Hypothalamus (tissue), 51 donors: ENCODE data around the gene FAM131C.

Experiments used
- DNase-seq, 51 donors: peaks; one replicate each; lab custom pipeline; 2025; lab: John Stamatoyannopoulos, UW

FAM131C gene, protein sequence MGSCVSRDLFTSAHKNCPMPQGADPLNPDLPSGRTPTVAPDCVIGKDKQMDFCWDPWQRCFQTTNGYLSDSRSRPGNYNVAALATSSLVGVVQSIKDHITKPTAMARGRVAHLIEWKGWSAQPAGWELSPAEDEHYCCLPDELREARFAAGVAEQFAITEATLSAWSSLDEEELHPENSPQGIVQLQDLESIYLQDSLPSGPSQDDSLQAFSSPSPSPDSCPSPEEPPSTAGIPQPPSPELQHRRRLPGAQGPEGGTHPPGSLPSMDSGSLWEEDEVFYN

DNA sequence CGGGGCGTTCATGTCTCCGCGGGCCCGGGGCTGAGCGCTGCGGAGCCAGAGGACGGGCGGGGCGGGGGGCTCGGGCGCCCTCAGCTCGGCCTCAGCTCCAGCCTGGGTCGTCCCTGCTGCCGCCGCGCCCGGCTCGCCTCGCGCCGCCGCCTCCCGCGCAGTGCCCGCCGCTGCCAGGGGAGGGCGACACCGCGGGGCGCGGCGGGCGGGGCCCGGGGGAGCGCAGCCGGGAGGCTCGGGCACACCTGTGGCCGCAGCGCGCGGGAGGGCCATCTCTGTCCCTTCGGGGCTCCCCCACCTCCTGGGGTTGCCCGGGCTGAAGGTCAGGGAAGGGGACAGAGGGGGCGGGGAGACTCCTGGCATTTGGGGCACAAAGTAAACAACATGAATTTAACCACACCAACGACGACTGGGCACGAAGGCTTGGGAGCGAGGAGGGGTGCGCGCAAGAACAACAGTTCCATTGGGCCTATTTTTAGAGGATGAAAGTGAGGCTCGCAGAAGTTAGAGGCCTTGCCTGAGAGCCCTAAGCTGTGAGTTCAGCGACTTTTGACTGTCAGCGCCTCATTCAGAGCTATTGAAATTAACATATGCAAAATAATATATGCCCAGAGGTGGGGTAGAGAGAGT is at the start of gene FAM131C:
TSS of gene FAM131C (minus strand) at position 162 of the 630 bp plus-strand sequence. CDS start 209 bp downstream, outside the sequence.
- peak in 15 of 51 donors; percentile 9 to 63 (median 36) for DNase-seq

DNA sequence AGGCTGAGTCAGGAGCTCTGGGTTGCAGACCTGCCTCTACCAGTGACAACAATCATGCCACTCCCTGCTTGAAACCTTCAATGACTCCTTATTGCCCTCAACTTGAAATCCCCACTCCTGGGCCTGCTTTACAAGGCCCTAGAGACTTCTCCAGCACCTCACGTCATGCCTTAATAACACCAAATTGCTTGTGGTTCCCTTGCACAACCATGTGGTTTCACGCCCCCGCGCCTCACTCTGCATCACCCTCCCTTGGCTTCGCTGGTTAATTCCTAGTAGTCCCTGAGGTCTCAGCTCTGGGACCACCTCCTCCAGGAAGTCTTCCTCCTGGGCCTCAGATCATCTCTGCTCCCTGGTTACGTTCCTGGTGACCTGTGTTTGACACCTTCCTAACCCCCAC is 49.5 kb upstream of the FAM131C start:
- no peak for DNase-seq

DNA sequence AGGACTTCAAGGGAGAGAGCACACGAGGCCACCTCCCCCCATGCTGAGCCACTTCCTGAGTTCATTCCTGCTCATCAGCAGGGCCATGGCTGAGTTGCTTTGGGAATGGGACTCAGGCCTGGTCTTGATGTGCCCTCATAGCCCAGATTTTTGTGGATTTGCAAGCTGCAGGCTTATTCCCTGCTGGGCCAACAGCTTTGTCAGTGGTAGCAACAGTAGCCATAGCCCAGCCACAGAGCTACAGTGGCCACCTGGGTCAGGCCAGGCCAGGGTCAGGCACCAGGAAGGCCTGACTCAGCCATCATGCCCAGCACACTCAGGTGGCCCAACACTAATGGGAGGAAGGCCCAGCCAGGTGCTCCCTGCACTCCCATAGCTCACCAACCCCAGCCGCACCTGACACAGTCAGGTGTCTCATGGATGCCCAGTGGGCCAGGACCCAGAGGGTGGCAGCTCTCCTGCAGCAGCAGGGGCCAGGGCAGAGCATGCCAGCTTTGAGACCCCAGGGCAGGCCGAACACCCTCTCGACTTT is 49.0 kb upstream of the FAM131C start:
- no peak for DNase-seq

DNA sequence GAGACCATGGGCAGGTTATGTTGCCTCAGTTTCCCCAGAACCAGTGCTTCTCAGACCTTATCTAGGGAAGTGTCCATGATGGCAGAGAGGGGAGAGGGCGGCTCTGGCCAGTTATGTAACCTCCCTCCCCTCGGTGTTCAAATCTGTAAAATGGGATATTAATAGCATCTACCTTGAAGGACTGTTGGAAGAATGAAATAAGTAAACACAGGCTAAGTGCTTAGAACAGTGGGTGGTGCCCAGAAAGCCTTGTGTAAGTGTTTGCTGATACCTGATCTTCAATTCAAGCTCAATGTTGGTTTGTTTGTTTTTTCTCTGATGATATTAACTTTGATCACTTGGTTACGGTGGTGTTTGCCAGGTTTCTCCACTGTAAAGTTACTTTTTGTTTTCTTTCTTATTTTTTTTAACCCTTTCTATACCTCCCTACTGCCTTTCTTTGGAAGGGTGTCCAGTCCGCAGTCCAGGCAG is 47.5 kb upstream of the FAM131C start:
- DNase-seq = no peak

DNA sequence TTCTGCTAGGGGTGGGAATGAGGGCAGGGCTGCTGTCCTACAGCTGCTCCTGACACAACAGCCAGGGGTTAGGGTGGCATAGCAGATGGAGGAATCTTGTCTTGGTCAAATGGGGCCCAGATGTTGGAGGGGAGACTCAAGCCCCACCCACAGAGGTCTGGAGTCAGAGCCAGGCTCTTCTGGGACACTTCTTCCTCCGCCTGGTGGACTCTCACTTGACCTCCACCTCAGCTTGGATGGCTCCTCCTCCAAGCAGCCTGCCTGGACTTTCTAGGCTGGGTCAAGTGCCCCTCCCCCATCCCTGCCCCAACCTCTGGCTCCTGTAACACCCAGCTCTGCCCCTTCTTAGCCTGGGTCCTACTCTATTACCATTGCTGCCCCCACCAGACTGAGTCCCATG is 47.0 kb upstream of the FAM131C start:
- DNase-seq = no peak

DNA sequence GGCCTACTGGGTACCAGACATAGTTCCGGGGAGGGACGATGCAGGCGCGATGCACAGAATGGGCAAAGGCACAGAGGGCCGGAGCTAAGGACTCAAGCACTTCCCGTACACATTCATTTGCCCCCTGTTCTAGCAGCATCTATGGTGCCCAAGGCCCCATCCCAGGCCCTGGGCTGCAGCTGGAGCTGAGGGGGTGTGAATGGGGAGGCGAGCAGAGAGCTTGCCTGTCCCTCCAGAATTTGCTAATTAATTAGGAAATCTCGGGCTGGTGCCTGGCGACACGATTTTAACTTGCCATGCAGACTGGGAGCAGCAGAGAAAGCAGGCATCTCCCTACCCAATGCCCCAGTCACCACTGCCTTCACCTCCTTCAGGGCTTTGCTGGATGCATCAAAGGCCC is 46.5 kb upstream of the FAM131C start:
- no peak for DNase-seq

DNA sequence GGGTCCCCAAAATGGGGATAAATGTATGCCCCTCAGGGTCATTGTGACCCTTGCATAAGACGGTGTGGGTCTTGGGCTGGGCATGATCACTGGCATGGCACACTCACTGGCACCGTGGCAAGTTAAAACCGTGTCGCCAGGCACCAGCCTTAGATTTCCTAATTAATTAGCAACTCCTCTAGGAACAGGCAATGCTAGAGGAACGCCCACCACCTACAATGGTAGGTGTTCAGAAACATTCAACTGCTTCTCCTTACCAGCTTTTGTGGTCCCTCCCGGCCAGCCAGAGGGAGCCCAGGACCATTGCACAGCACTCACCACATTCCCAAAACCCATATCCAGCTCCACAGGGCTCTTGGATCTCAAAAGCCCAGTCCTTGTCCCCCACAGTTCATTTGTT is 46.1 kb upstream of the FAM131C start:
- DNase-seq = no peak

DNA sequence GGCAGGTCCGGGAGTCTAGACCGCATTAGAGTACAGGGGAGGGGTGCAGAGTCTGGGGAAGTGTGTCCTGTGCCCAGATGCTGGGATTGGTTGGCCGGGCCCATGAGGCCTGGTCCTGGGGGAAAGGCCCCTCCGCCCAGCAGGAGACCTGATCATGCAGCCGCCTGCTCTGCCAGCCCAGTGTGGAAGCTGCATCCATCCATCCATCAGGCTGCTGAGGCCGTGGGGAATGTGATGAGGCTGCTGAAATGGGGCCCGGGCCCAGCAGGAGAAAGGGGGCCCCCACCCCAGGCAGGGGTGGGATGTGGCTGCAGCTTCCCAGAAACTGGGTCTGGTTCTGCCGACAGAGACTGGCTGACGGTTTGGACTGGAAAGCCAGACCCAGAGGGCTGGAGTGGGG is 45.3 kb upstream of the FAM131C start:
- no peak for DNase-seq

DNA sequence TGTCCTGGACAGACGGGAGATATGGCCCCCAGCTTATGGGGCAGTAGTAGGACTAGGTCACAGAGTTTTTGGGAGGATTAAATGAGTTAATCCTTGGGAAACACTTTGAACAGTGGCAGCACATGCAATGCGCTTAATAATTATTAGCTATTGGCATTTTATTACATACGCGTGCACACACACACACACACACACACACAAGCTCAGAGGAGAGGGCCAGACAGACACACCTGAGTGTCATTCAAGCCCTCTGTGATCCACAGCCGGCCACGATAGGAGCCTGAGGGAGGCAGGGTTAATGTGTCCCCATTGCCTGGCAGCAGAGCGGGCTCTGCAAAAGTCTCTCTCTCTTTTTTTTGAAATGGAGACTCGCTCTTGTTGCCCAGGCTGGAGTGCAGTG is 44.5 kb upstream of the FAM131C start:
- no peak for DNase-seq

DNA sequence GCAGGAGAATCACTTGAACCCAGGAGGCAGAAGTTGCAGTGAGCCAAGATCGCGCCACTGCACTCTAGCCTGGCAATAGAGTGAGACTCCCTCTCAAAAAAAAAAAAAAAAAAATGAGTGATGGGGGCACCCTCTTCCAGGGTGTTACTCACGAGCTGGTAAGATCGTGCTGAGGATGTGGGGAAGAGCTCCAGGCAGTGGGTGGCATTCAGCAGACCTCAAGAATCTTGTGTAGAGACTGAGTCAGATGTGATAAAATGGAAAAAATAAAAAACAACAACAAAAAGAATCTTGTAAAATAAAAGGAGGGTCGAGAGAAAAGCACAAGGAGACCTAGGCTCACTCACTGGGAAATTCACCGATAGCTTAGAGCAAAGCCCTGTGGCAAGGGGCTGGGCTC is 43.9 kb upstream of the FAM131C start:
- DNase-seq = no peak

DNA sequence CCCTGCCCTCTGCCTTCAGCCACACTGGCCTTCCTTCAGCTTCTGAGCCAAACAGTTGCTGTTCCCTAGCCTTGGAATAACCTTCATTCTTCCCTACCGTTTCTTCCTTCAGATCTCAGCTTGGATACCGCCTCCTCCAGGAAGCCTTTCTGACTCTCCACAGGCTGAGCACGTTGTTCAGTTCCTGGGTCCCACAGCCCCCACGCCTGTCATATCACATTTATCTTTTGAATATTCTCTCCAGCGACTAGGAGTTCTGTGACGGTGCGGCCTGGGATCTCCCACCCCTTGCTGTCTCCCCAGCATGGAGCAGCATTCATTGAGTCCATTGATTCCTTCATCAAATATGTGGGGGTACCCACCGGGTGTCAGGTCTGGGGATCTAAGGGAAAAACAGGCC is 43.2 kb upstream of the FAM131C start:
- no peak for DNase-seq

DNA sequence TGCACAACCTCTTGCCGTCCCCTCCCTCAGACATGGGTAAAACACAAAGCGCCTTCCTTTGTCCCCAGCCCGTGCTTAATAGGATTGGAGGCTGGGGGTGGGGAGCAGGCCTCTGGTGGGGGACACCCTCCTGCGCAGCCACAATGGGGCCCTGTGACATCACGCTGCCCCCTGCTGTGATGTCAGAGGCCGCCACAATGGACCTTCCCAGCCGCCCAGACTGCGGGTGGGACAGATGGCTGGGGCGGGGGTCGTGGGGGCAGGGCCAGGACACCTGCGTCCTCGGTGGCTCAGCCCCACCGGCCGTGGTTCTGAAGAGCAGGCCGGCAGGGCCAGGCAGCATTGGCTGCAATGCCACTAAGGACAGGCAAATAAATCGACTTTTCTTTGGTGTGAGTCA is 42.6 kb upstream of the FAM131C start:
- no peak for DNase-seq

DNA sequence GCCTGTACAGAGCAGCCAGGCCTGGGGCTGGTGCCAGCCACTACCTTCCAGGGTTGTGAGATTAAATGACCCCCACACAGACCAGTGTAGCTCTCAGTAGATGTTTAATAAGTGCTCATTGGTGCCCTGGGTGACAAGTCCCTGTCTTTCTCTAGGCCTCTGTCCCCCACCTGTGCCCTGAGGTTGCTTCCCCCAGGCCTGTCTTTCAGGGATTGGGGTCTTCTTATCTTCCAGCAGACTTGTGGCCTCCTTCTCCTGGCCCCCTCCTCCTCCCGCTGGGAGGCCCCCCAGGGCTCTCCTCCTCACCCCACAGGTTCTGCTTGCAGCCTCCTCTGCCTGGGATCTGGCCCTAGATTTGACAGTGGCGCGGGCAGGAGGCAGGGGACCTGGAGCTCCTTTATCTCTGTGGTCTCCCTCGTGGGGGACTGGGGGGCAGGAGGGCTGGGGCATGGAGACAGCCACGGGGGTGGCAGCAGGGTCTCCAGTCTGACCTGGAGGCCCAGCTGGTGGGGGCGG is 42.1 kb upstream of the FAM131C start:
- no peak for DNase-seq

DNA sequence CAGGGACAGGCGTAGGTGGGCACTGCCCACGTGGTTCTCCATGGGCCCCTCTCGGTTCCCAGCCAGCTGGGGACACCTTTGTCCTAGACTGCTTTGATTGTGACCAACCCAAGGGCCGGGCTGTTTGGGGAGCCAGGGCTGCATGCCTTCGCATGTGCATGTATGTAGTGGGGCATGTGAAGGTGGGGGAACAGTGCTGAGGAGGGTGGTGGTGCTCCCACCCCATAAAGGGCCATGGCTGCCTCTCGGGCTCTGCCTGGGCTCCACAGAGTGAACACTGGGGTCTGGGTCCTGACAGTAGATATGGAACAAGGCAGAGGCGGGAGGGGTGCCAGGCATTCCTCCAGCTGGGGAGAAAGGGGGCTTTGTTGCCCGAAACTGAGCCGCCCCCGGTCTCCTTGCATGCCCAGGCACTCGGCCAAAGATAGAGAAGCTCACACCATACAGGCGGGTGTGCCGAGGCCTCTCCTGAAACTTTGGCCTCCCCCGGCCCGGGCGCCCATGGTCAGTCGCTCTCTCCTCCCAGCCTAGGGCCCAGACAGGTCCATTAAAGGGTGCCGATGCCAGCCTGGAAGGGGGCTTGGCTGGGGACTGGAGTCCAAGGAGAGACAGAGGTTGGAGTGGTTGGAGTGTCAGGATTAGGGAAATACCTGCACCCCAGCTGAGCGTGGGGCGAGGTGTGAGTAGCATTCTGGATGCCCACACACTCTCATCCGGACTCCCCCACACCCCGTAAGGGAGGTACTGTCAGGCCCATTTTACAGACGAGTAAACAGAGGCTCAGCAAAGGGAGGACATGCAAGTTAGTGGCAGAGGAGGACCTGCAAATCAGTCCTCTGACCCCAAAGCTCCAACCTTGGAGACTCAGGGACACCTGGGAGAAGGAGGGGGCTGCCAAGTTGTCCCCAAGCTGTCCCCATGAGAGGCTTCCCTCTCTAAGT is 41.3 kb upstream of the FAM131C start:
- DNase-seq = peak in 2 of 51 donors; percentile 10 to 16

DNA sequence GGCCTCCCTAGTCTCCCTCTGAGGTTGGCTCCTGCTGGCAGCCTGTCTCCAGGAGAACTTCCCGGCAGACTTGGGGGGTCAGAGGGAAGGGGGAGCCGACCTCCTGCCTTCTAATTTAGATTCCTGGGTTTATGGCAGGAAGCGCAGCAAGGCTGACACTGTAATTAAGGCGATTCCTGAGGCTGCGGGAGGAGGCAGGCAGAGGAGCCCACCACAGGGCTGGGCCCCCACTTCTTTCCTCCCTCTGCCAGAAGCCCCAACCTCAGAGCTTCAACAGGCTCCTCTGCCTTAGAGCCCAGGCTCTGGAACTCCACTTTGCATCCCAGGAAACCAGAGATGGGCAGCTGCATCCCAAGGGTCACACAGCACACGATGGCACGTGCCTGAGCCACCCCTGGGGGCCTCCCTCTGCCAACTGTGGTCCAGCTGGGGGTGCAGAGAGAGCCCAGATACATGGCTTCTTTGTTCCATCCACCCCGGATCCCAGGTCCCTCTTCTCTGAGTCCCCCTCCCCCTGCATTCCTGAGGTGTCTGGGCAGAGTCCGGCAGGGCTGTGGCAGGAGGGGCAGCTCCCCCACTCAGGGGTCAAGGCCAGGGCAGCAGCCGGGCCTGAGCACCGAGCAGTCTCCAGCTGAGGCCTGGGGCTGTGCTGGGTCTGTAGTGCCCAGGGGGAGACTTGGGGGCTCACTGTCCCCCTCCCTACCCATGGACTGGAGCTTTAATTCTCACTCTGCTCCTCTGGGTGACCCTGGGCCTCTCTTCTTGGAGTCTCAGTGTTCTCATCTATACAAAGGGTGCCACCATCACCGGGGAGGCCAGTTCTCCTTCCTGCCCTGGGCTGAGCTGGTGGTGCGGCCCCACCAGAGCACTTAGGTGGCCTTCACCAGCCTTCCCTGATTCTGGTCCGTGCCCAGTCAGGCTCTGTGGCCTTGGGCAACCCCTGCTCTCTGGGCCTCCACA is 39.4 kb upstream of the FAM131C start:
- no peak for DNase-seq

DNA sequence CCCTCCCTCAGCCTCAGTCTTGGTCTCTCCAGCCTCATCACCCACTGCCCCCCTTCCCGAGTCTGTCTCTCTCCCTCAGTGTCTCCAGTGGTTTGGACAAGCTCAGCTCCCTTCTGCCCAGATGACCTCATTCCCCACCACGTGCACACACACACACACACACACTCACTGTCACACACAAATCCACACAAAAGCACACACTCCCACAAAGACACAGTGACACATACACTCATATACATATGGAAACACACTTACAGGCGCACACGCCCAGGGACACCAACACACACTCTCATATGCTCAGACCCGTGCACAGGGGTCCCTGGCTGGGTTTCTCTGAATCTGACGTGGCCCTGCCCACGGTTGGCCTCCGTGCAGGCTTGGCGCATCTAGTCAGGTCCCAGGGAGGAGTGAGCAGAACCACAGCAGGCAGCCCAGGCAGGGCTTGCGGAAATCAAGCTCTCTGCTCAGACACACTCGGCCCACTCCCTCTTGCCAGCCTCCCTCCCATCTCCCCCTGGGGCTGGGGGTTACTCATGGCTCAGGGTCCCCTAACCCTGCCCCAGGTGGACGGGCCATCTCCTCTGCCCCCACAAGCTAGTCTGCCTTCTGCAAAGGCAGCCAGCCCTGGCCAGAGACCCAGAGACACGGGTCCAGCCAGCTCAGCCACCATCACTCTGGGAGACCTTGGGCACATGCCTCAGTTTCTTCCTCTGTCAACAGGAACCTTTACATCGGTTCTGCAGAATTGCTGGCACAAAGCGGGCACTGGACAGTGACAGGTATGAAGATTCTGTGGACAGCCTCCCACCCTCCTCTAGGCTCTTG is 38.5 kb upstream of the FAM131C start:
- no peak for DNase-seq

DNA sequence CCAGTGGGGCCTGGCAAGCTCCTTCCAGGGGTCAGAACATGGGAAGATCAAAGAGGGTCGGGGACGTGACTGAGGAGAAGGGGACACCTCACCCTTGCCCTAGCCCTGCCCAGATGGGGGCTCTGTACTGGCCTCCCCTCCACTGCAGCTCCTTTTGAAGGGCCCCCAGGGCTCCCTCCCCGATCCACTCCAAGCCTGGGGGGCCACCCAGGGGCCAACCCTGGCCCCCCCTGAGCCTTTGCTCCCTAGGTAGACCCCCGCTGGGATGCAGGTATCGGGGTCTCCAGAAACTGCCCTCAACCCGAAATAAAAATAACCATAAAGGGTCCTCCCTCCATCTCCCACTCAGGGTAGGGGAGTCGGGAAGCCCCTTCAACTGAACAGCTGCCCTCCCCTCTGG is 37.4 kb upstream of the FAM131C start:
- DNase-seq = no peak

DNA sequence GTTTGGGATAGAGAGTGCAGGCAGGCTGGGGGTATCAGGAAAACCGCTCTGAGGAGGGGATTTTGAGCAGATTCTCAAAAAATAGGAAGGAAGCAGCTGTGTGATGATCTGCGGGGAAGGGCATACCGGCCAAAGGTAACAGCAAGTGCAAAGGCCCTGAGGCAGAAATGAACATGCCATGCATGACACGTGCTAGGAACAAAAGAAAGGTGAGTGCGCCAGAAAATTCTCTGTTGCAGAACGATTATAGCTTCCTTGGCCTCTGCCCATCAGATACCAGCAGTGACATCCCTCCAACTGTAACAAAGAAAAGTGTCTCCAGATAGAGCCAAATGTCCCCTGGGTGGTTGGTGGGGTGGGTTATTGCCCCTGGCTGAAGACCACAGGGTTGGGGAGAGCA is 37.0 kb upstream of the FAM131C start:
- no peak for DNase-seq

DNA sequence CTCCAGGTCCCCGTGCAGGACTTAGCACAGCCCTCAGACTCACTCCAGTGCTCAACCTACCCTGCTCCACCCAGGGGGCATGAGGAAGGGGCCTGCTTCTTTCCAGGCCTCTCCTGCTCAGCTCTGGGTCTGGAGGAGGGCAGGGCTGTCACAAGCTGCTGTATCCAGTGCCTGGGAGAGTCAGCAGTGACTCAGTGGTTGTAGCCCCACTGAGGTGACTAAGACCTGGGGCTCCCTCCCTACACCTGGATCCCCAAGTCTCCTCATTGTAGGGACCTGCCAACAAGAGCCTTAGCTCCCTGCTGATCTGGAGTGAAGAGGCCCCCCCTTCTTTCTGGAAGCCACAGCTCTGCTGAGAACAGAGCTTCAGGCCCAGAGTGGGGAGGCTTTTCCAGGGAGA is 36.1 kb upstream of the FAM131C start:
- DNase-seq = no peak
